OCI-LY3 (cell line): ENCODE results near the gene AQP5.

Experiments used
- H2AFZ ChIP-seq: fragments of 200-600, 300-600 bp; shearing (Covaris generic); 2 replicates; pipeline ENCODE4 v1.6.0; 2014; ENCODE audit warnings: antibody characterized with exemption, low read depth, low read length
- H3K27ac ChIP-seq: fragments of 200-600, 300-600 bp; sonication (generic); 2 replicates; pipeline ENCODE4 v1.5.1; 2014; ENCODE audit warnings: mild to moderate bottlenecking, low read length, moderate library complexity, mixed read lengths
- H3K27me3 ChIP-seq: fragments of 200-600, 300-600 bp; sonication (generic); 2 replicates; pipeline ENCODE4 v1.6.1; 2014; ENCODE audit warnings: low read depth, low read length, mixed read lengths
- H3K36me3 ChIP-seq: fragments of 200-600, 300-600 bp; sonication (generic); replicated peaks from 2 replicates; pipeline ENCODE3; 2014; ENCODE audit warnings: low read depth, low read length, mixed read lengths
- H3K4me1 ChIP-seq: fragments of 300-600, 200-600 bp; sonication (generic); 2 replicates; pipeline ENCODE4 v1.6.1; 2014; ENCODE audit warnings: low read length, mixed read lengths
- H3K4me2 ChIP-seq: fragments of 200-600, 300-600 bp; sonication (generic); 2 replicates; pipeline ENCODE4 v1.6.1; 2014; ENCODE audit warnings: low read length, mixed read lengths
- H3K4me3 ChIP-seq: fragments of 300-600, 200-600 bp; sonication (generic); 2 replicates; pipeline ENCODE4 v1.5.1; 2014; ENCODE audit warnings: antibody characterized with exemption, mild to moderate bottlenecking, low read length, moderate library complexity
- H3K79me2 ChIP-seq: fragments of 300-600, 200-600 bp; shearing (Covaris generic); 2 replicates; pipeline ENCODE4 v1.6.1; 2014; ENCODE audit warnings: mild to moderate bottlenecking, low read length, mixed read lengths
- H3K9ac ChIP-seq: fragments of 300-600, 200-600 bp; shearing (Covaris generic); 2 replicates; pipeline ENCODE4 v1.6.0; 2014; ENCODE audit warnings: mild to moderate bottlenecking, low read length, moderate library complexity
- H3K9me3 ChIP-seq: fragments of 200-600, 300-600 bp; shearing (Covaris generic); 2 replicates; pipeline ENCODE4 v1.6.1; 2014; ENCODE audit warnings: low read length, mixed read lengths; ENCODE audit not compliant: insufficient read depth
- H4K20me1 ChIP-seq: fragments of 200-600, 300-600 bp; sonication (generic); 2 replicates; pipeline ENCODE4 v1.6.1; 2016; ENCODE audit warnings: low read length, mixed read lengths; ENCODE audit not compliant: insufficient read depth
- CTCF ChIP-seq: fragments of 200-600, 300-600 bp; sonication (generic); IDR thresholded peaks from 2 replicates; pipeline ENCODE4 v1.5.1; 2014; ENCODE audit warnings: antibody characterized with exemption, low read length, low read depth
- EZH2phosphoT487 ChIP-seq: fragments of 200-600 bp; shearing (Covaris generic); IDR thresholded peaks from 2 replicates; pipeline ENCODE4 v1.6.1; 2018; ENCODE audit warnings: antibody characterized with exemption, mixed run types, low read depth

Gene AQP5

DNA sequence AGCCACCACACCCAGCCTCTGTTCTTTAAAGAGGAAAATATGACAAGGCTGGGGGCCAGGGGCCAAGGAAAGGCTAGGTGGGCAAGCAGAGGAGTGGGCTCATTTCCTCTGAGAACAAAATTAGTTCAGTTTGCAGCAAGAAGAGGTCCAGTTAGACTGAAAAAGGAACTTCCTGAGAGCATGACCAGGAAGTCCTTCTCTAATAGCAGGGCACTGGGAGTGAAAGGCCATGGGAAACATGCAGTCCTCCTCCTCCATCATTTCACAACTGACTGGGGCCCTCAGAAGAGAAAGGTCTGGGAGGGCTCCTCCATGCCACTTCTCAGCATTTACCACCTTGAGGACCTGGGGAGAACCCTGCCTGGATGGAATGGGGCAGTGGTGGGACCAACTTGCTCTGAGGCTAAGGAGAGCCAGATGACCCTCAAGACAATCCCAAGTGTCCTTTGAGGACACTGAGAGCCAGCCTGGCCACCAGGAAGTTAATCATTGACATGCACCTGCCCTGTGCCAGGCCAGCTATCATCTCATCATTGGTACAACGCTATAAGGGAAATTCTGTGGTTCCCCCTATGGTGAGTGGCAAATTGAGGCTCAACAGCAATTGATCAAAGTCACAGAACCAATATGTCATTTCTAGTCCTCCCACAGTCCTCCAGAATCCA is 9.1 kb upstream of the AQP5 start:
- Histone ChIP-seq H3K9me3 (no peaks in the 10 kb centered on the region), H3K27me3 (peaks cover 9% of the 10 kb centered on the region; the same call in 1 of the 2 replicates), H3K27ac (no peak overlapping the region), H3K36me3 (no peaks in the 10 kb centered on the region), H3K4me3 (no peak overlapping the region), H3K79me2 (no peaks in the 10 kb centered on the region), H3K9ac (no peak overlapping the region), H3K4me2 (no peak overlapping the region), H3K4me1 (peaks cover 8% of the 10 kb centered on the region; the same call in 1 of the 2 replicates), H2AFZ (no peak overlapping the region), H4K20me1 (no peaks in the 10 kb centered on the region)
- TF ChIP-seq CTCF (no peak), EZH2phosphoT487 (no peak)

DNA sequence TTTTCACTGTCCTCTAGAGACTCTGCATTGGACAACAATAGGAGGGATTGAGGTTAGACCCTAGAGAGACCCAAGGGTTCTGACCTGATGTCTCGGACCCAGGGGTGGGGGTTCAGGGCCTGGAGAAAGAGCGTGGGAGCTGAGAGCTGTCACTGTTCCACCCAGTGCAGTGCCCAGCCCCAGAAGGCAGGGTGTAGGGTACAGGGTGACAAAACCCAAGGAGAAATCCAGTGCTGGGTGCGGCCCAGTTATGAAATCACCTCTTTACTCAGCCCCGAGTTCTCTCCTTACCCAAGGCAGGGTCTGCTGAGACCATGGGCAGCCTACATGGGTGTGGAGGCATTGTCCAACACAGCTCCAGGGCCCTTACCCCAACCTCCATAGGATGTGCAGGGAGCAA is 8.5 kb upstream of the AQP5 start:
- H3K4me1 ChIP-seq = peaks cover 8% of the 10 kb centered on the region; the same call in 1 of the 2 replicates
- no peak overlapping the region for H3K4me3 ChIP-seq
- H3K36me3 ChIP-seq = no peaks in the 10 kb centered on the region
- no peak overlapping the region for H3K9ac ChIP-seq
- no peaks in the 10 kb centered on the region for H3K79me2 ChIP-seq
- no peak overlapping the region for H3K4me2 ChIP-seq
- H4K20me1 ChIP-seq = no peaks in the 10 kb centered on the region
- H3K27ac ChIP-seq = no peak overlapping the region
- H3K27me3 ChIP-seq = peaks cover 9% of the 10 kb centered on the region; the same call in 1 of the 2 replicates
- no peak for TF ChIP-seq CTCF
- TF ChIP-seq EZH2phosphoT487 = no peak
- no peaks in the 10 kb centered on the region for H3K9me3 ChIP-seq
- H2AFZ ChIP-seq = no peak overlapping the region

- Histone ChIP-seq H3K4me2 (no peak overlapping the region), H3K36me3 (no peaks in the 10 kb centered on the region), H3K4me3 (no peak overlapping the region), H3K79me2 (no peaks in the 10 kb centered on the region), H3K4me1 (0 out of 2 replicates have a peak, but pooled peaks cover 3% of the 10 kb centered on the region), H3K27ac (no peak overlapping the region), H3K9ac (no peak overlapping the region), H3K27me3 (peaks cover 10% of the 10 kb centered on the region; the same call in 1 of the 2 replicates), H4K20me1 (no peaks in the 10 kb centered on the region), H2AFZ (no peak overlapping the region), H3K9me3 (no peaks in the 10 kb centered on the region)
- TF ChIP-seq EZH2phosphoT487 = no peak
- no peak for TF ChIP-seq CTCF
Observed at GRCh38 chr12:49953961-49954846, 7.5 kb upstream of the AQP5 start.
